CD4-positive, alpha-beta T cell treated with Interleukin-6 for 4 hours (primary cell): ENCODE data around the gene MEPCE.

Source experiments
- DNase-seq: peaks from one replicate; pipeline ENCODE4 v3.0.0-alpha.2; 2020; ENCODE audit warnings: mixed read lengths

Gene MEPCE

DNA sequence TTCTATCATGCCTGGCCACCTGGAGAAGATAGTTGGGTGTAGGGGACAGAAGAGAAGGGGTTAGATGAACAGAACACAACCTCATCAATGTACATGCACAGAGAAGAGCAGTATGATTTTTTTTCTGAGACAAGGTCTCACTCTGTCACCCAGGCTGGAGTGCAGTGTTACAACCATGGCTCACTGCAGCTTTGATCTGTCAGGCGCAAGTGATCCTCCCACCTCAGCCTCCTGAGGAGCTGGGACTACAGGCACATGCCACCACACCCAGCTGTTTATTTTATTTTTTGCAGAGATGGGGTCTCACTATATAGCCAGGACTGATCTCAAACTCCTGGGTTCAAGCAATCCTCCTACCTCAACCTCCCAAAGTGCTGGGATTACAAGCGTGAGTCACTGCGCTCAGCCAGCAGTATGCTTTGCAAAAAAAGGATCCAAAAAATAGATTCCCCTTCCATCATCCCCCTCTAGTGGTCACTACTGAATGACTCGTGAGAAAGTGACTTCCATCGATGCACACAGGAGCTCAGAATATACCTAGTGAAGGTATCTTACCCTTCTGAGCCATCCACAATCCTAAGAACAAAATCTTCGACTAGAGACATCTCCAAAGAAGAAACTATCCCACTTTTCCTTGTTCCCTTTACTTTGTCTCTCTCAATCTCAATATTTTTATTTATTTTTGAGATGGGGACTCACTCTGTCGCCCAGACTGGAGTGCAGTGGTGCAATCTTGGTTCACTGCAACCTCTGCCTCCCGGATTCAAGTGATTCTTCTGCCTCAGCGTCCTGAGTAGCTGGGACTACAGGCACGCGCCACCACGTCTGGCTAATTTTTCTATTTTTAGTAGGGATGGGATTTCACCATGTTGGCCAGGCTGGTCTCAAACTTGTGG lies 22.1 kb upstream of the MEPCE start:
- DNase-seq, result peak; percentile 52

DNA sequence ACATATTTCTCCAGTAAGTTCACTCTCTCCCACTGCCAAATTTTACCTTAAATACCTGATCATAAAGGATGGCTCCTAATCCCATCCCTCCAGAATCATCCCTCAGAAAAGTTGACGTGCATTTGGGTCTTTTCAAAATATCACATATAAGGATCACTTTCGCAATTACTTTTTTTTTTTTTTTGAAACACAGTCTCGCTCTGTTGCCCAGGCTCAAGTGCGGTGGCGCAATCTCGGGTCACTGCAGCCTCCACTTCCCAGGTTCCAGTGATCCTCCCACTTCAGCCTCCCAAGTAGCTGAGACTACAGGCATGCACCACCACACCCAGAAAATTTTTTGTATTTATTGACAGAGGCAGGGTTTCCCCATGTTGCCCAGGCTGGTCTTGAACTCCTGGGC lies 18.5 kb upstream of the MEPCE start:
- no peak for DNase-seq

DNA sequence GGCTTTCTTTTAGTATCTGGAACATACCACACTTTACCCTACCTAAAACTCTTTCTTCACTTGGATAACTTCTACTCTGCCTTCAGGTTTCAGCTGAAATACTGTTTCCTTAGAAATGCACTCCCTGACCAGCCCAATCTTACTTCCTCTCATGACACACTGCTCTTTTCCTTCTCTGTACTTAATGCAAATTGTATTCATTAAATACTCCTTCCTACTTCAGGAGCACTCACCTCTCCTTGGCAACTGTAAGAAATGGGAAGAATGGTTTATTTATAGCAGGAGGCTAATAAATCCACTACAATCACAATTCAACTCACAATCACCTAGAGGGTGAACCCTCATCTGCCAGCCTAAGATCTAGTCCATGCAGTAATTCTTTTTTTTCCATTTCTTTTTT lies 16.3 kb upstream of the MEPCE start:
- no peak for DNase-seq

DNA sequence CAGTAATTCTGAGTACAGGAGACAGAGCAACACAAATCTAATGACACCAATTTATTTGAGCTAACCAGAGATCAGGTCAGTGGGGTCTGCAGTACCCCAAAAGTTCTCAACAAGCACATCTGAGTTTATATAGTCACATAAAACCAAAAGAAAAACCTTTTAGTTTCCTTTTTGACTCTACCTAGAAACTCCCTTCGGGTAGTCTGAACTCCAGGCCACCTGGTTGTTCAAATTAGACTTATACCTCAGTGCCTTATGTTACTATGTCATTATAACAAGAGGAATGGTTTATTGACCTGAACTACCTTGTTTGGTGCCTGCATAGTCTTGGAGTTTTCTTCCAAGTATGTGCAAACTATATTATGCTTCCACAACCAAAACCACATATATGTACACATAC lies 15.7 kb upstream of the MEPCE start:
- no peak for DNase-seq

DNA sequence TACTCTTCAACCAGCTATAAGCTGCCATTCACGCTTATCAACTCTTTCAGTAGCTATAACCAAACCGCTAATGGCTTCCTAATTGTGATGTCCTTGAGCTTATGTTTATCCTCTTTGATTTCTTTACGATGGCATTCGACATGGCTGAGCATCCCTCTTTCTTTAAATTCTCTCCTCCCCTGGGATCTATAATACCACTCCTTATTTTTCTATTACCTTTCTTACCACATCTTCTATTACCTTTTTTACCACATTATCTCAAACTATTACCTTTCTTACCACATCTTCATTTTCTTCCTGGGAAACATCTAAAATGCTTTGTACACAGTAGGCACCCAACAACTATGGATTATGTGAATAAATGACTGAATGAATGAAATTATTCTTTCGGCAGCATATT lies 14.2 kb upstream of the MEPCE start:
- DNase-seq, result no peak

DNA sequence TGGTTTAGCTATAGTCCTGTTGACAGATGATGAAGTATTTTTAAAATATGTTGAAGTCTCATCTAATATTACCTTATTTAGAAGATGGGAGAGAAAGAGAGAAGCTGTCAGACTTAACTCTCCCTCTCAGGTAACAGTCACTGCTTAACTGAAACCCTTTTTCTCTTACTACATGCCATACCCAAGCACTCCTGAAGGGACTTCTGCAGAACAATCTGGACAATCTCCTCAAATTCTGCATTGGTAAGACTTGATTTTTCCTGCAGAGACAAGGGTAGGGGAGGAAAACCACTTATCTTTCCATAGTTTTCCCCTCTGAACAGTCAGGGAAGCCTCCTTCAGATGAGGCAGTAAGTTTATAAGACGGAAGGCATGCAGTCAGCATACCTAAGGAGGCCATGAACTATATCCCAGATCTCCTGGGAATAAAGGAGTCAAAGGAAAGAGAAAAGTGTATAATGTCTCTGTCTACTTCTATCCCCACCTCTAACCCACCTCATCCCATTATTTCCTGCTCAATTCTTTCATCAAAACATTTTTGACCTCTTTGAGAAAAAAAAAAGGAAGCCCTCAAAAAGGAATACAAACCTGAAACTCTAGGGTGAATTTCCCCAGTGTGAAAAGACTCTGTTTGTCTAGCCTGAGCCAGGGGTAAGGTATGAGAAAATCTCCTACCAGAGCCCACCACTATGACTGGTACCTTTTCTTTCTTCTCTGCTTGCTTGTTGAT lies 10.5 kb upstream of the MEPCE start:
- DNase-seq, result no peak

DNA sequence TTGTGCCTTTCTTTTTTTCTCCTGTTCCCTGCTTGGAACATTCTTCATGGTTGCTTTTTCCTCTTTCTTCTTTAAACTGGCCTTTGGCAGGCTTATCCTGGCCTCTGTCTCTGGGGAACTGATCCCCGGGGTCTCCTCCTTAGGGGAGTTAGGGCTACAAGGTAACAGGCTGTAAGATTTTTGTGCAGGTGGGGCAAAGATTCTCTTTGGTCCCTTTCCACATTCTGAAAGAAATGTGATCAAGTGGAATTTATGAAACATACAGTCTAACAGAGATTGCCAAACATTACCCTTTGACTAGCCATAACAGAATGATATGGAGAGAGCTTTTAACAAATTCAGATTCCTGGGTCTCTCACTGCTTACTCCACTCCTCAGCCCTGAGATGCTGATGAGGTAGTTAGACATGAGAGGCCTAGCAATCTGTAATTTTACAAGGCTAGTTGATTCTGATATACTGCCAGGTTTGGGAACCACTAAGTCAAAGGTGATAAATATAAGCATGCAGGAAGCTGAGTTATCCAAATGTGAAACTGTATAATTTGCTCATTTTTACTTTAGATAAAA lies 9.9 kb upstream of the MEPCE start:
- no peak for DNase-seq

DNA sequence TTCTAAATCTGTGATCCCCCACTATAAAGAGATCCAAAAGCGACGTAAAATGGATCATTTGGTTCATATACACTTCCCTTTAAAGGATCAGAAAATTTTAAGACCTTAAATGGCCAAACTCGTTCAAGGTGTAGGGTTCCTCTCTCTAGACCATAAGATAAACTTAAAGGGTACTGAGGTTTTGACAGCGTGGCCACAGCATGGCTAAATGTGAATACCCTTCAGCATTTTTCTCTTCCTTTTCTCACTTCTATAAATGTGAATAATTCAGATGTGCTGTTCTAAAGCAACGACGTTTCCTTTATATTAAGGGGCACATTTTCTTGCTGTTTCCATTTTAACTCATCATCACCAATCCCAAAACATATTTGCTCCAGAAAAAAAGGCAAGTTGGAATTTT lies 6.3 kb upstream of the MEPCE start:
- no peak for DNase-seq

DNA sequence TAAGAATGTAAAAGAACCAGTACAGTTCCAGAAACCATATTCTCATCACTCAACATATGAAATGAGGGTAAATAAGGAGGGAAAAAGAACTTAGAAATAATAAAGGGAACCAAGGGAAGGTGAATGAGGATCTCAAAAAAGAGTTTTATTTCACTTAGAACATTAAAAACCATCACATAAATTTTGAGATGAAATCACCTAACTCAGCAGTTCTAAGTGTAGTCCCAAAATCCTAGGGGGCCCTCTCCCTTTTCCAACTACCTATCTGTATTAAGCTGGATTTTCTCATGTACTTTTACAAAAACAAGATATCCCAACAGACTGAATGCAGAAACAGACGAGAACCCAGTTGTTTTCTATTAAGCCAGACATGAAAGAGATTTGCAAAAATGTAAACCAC lies 4.3 kb upstream of the MEPCE start:
- DNase-seq, result no peak

DNA sequence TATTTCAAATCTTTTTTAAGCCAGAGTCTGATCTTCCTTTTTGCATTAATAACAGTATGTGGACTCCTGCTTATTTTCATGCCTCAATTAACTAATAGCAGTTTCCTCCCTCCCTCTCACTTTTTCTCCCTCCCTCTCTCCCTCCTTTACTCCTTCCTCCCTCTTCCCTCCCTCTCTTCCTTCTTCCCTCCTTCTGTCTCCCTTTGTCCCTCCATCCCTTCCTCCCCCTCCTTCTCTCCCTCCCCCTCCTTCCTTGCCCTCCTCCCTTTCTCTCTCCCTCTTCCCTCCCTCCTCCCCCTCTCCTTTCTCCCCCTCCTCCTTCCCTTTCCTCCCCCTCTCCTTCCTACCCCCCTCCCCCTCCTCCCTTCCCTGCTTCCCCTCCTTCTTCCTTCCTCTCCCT lies 3.1 kb upstream of the MEPCE start:
- no peak for DNase-seq

DNA sequence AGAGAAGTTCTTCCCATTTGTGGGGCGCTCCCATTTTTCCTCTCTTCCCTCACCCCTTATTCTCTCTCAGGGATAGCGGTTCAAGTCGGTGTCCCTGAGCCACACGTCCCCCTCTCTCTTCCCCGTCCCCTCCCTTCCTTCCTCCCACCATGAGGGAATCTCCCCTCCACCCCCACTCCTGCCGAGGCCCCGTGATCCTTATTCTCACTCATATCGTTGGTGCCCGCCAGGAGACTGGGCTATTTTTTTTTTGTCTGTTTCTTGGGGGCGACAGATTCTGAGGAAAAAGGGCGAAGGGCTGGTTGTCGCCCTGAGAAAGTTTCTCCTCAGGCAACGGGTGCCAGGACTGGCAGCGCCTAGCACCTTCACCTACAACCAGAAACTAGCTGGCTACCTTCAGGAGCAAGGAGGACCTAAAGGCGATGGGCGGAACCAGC lies 1.9 kb upstream of the MEPCE start:
- DNase-seq, result no peak

DNA sequence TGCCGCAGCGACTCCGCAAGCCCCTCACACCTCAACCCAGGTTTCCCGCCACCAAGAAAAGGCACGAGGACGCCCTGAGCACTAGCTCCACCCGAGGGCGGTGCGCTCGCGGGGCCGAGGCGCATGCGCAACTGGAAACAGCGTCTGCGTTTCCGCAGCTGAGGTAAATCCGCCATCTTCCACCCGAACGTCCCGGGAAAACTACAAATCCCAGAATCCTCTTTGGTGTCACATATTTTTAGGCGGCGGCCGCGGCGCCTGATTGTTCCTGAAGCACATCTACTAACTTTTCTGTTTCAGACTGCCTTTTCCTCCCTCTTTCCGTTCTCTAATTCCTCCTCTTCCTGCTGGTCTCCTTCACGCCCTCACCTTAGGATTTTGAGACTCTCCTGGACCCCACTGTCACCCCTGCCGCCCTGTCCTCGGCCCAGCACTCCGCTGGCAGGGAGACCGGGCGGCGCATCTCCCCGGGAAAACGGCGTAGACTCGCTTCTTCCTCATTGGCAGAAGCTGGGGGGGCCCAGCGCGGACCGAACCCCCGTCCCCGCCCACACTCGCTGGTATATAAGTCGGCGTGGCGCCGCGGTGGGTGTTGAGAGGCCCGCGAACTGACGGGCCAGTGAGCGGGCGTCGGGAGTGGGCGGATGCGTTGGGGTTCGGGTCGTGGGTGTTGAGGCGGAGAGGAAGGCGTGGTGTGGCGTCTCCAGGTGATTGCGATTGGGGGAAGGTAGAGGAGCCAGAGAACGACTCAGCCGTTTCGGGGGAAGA lies 1.2 kb upstream of the MEPCE start, which contains the start of gene ZCWPW1:
ZCWPW1 (minus strand) TSS at position 505 of the 768 bp plus-strand sequence. CDS start 8,054 bp downstream, outside the sequence.
- DNase-seq, result peak; percentile 96

DNA sequence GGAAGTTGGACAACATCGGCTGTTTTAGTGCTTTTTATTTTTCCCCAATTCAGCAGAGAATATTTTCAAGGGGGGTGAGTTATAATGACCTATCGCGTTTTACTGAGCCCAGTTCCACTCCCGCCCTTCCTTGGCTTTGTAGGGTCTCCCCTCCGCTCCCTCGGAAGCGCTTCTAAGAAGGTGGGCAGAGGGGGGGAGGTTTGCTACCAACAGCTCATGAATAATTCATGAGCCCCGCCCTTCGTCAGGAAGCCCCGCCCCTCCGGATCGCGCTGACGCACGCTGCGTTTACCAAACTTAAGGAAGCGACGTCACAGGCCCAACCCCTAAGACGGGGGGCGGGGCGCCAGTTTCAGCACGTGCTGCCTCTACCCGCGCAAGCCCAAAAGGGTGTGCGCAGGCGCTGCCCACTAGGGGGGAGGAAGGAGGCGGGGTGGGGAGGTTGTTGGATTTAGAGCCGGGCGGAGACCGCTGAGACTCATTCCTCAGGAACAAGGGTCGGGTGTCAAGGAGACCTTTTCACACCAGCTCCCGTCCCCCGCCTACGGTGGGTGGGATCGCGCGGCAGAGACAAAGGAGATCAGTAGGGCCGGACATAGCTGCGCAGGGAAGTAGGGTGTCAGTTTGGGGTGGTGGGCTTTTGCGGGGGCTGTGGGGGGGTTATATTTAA lies 529 bp upstream of the MEPCE start:
- DNase-seq, result peak; percentile 100

DNA sequence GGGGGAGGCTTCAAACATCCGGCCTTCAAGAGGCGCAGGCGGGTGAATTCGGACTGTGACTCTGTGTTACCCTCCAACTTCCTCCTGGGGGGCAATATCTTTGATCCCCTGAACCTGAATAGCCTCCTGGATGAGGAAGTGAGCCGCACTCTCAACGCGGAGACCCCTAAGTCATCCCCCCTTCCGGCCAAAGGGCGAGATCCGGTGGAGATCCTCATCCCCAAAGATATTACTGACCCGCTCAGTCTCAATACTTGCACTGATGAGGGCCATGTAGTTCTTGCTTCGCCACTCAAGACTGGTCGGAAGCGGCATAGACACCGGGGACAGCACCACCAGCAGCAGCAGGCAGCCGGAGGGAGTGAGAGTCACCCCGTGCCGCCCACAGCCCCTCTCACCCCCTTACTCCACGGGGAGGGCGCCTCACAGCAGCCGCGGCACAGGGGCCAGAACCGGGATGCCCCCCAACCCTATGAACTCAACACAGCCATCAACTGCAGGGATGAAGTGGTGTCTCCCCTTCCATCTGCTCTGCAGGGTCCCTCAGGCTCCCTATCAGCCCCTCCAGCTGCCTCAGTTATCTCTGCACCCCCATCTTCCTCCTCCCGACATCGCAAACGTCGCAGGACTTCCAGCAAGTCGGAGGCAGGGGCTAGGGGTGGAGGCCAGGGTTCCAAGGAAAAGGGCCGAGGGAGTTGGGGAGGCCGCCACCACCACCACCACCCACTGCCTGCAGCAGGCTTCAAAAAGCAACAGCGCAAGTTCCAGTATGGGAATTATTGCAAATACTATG lies 1.1 kb downstream of the MEPCE start:
- DNase-seq, result peak; percentile 36

DNA sequence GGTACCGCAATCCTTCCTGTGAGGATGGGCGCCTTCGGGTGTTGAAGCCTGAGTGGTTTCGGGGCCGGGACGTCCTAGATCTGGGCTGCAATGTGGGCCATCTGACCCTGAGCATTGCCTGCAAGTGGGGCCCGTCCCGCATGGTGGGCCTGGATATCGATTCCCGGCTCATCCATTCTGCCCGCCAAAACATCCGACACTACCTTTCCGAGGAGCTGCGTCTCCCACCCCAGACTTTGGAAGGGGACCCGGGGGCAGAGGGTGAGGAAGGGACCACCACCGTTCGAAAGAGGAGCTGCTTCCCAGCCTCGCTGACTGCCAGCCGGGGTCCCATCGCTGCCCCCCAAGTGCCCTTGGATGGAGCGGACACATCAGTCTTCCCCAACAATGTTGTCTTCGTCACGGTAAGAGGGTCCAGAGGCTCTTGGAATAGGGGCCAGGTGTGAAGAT lies 1.7 kb downstream of the MEPCE start:
- no peak for DNase-seq

DNA sequence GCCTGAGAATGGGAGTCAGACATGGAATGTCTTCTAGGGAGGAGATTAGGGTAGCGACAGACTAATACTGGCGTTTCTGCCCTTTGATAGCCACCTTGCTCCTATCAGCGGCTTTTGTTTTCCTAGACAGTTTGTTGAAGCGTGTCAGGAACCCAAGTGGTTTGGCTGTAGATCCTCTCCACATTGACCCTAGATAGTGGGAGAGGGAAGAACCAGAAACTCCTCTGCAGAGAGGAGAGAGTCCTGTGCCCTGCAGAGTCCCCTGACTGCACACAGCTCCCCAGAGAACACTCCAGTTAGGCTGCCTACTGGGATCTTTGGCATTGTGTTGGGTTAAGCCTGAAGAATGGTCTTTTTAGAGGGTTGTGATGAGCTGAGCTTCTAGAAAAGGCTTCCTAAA lies 2.4 kb downstream of the MEPCE start:
- no peak for DNase-seq

DNA sequence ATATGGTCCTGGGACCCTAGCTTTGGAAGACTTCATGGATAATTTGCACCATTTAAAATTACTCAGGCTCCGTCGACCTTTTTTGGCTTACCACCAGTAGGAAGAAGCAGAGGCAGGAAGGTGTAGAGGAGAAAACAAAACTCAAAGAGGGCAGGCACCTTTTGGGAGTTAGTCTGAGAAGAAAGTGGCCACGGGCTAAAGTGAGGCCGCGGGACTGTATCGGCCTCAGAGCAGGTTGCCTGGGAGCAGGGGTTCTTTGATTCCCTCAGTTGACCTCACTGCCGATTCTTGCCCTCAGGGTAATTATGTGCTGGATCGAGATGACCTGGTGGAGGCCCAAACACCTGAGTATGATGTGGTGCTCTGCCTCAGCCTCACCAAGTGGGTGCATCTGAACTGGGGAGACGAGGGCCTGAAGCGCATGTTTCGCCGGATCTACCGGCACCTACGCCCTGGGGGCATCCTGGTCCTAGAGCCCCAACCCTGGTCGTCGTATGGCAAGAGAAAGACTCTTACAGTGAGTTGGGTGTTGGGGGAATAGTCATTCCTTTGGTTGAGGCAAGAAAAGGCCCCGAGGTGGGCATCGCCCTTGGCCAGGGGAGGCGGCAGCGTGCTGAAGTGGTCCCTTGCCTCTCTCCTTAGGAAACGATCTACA lies 3.1 kb downstream of the MEPCE start:
- no peak for DNase-seq

DNA sequence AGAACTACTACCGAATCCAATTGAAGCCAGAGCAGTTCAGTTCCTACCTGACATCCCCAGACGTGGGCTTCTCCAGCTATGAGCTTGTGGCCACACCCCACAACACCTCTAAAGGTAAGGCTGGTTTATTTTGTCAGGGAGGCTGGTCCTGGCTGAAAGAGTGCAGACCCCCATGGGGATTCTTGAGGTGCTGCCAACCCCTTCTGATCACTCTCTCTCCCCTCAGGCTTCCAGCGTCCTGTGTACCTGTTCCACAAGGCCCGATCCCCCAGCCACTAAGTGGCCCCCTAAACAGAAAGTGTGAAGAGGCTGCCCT lies 3.6 kb downstream of the MEPCE start:
- DNase-seq, result no peak

DNA sequence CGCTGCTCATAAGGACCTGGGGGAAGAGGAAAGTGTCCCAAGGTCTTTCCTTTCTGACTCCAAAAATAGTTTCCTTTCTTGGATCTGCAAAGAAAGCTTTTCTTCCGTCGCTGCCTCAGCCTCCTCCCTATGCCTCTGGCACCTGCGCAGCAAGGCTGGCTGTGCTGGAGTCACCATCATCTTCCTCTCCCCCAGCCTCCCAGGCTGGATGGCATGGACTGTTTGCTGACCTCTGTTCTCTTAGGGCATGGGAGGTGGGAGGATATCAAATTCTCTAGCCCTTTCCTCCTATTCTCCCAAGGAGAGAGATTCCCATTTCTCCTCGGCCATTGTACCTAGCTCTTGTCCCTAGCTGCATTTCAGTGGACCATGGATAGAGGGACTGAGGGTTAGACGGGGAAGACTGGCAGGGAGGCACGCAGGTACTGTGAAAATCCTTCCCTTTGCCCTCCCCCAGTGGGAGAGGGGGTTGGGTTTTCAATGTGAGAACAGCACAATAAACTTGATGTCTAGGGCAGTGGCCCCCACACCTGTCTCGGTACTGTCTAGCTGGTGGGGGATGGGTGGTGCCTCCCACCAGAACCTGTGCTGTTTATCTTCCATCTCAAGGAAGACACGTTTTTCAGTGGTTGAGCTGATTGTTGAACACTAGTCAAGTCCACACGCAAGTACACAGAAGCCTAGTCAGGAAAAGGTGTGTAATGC lies 4.1 kb downstream of the MEPCE start:
- DNase-seq, result no peak
